K562 (cell line): ENCODE measurements around the gene BIRC6. TPM values are rescaled to one million over a fixed set of nuclear protein-coding genes. Genes with fewer than 3 reads are reported as not detected.

Source experiments
- ATAC-seq: fragments of 200-7000 bp; cut with Tn5 transposase; 3 replicates; pipeline ENCODE4 v1.9.1; 2020; ENCODE audit warnings: moderate library complexity
- BruUV-seq: library from RNA; stranded (reverse); fragments of 400-500 nt; replicated peaks from 2 replicates; lab custom pipeline; 2021; lab: Mats Ljungman, UMichigan
- CTCF ChIA-PET: fragments of 300-600 bp; formaldehyde crosslinking; extraction: SDS; loops from one replicate; lab custom pipeline; 2021; ENCODE audit warnings: low intra/inter-chr PET ratio; lab: Yijun Ruan, JAX
- POLR2A ChIA-PET: fragments of 300-600, 350-650 bp; sonication (Branson Sonifier 250); formaldehyde crosslinking; extraction: SDS; loops from one replicate; lab custom pipeline; 2021; ENCODE audit warnings: antibody characterized with exemption, inconsistent platforms; lab: Yijun Ruan, JAX
- DNase-seq, 4 experiments: peaks; one replicate each; pipeline versions ENCODE4 v3.0.0 to v3.0.0-alpha.2; 2011 to 2018; ENCODE audit warnings: low spot score in 3 of 4, mixed read lengths in 3 of 4; ENCODE audit errors: extremely low read depth in 1 of 4
- FAIRE-seq: peaks from 2 replicates; lab custom pipeline; 2011; peaks lifted over from hg19 to GRCh38; lab: Jason Lieb, UNC
- H2AFZ ChIP-seq: 2 replicates; pipeline ENCODE4 v1.6.0; 2011; ENCODE audit warnings: low read depth, low read length, control low read depth, inconsistent platforms
- H3K27ac ChIP-seq: fragments of 200-600 bp; 3 replicates; pipeline ENCODE4 v1.8.0; 2011; ENCODE audit warnings: low read depth, mild to moderate bottlenecking, control low read depth, inconsistent platforms, low read length, moderate library complexity, mixed read lengths; ENCODE audit errors: extremely low read depth
- H3K27me3 ChIP-seq, 2 experiments: fragments of 300-600 bp in 1 of 2; 2 replicates in 1 of 2; 3 replicates in 1 of 2; pipeline versions ENCODE4 v1.6.0 to v1.8.0; 2011; ENCODE audit warnings: inconsistent platforms in 2 of 2, low read length in 2 of 2, mild to moderate bottlenecking in 1 of 2, mixed read lengths in 1 of 2, moderate library complexity in 1 of 2; ENCODE audit not compliant: control insufficient read depth in 2 of 2, insufficient read depth in 2 of 2
- H3K36me3 ChIP-seq: fragments of 300-600 bp; 3 replicates; pipeline ENCODE4 v1.8.0; 2011; ENCODE audit warnings: mild to moderate bottlenecking, low read length, inconsistent platforms; ENCODE audit not compliant: control insufficient read depth, insufficient read depth
- H3K4me1 ChIP-seq, 2 experiments: fragments of 200-600 bp in 1 of 2; replicated peaks in 1 of 2; 2 replicates in 1 of 2; 3 replicates in 1 of 2; pipeline versions ENCODE4 v1.5.1 to v1.8.0; 2011; ENCODE audit warnings: inconsistent platforms in 2 of 2, low read length in 2 of 2, mild to moderate bottlenecking in 1 of 2, mixed read lengths in 1 of 2, moderate library complexity in 1 of 2; ENCODE audit not compliant: control insufficient read depth in 2 of 2, insufficient read depth in 2 of 2
- H3K4me2 ChIP-seq: 2 replicates; pipeline ENCODE4 v1.6.1; 2011; ENCODE audit warnings: low read length, control low read depth, inconsistent platforms, mixed read lengths; ENCODE audit not compliant: insufficient read depth
- H3K4me3 ChIP-seq: fragments of 200-600 bp; sonication (generic), shearing (Covaris generic); 2 replicates; pipeline ENCODE4 v1.5.1; 2016; ENCODE audit warnings: control low read depth, inconsistent platforms
- H3K79me2 ChIP-seq: fragments of 200-600 bp; 3 replicates; pipeline ENCODE4 v1.8.0; 2011; ENCODE audit warnings: low read length, inconsistent platforms; ENCODE audit not compliant: control insufficient read depth, insufficient read depth
- H3K9ac ChIP-seq, 2 experiments: 2 replicates each; pipeline versions ENCODE4 v1.6.0 to v1.6.1; 2011; ENCODE audit warnings: low read depth in 2 of 2, low read length in 2 of 2, control low read depth in 1 of 2, inconsistent platforms in 1 of 2, mild to moderate bottlenecking in 1 of 2, mixed read lengths in 1 of 2; ENCODE audit not compliant: insufficient read depth in 1 of 2
- H3K9me1 ChIP-seq: one replicate; pipeline ENCODE4 v1.6.0; 2011; ENCODE audit warnings: inconsistent platforms, mild to moderate bottlenecking, low read length, moderate library complexity; ENCODE audit not compliant: control insufficient read depth, insufficient read depth
- H3K9me3 ChIP-seq: replicated peaks from 2 replicates; pipeline ENCODE4 v1.5.1; 2011; ENCODE audit warnings: low read depth, low read length, inconsistent platforms; ENCODE audit not compliant: control insufficient read depth, insufficient read depth
- H4K20me1 ChIP-seq: replicated peaks from 2 replicates; pipeline ENCODE4 v1.6.1; 2011; ENCODE audit warnings: low read length, inconsistent platforms, mixed read lengths; ENCODE audit not compliant: control insufficient read depth, insufficient read depth
- CBX3 ChIP-seq, 2 experiments: IDR thresholded peaks; 1 replicate in 1 of 2; 2 replicates in 1 of 2; pipeline ENCODE4 v1.6.1; 2012; ENCODE audit warnings: inconsistent platforms in 2 of 2, low read length in 2 of 2, borderline replicate concordance in 1 of 2, control low read depth in 1 of 2
- CEBPB ChIP-seq: fragments of 450-650 bp; IDR thresholded peaks from 2 replicates; pipeline ENCODE4 v1.6.1; 2016; ENCODE audit warnings: missing genetic modification characterization, missing compliant biosample characterization
- CTBP1 ChIP-seq: fragments of 450-650 bp; IDR thresholded peaks from 2 replicates; pipeline ENCODE4 v1.6.1; 2016; ENCODE audit warnings: borderline replicate concordance
- DPF2 ChIP-seq: fragments of 450-650 bp; IDR thresholded peaks from 2 replicates; pipeline ENCODE4 v1.6.1; 2016
- ETS2 ChIP-seq: IDR thresholded peaks from 2 replicates; pipeline ENCODE4 v1.6.1; 2016; ENCODE audit warnings: borderline replicate concordance, missing genetic modification characterization, mild to moderate bottlenecking, moderate library complexity, missing compliant biosample characterization; ENCODE audit not compliant: poor library complexity, severe bottlenecking
- HOXB6 ChIP-seq: fragments of 250-450 bp; sonication (Bioruptor Pico); IDR thresholded peaks from 2 replicates; pipeline ENCODE4 v1.5.1; 2022; ENCODE audit warnings: mild to moderate bottlenecking, borderline replicate concordance
- IFI16 ChIP-seq: fragments of 250-450 bp; sonication (Bioruptor Pico); IDR thresholded peaks from 2 replicates; pipeline ENCODE4 v2.1.2; 2022; ENCODE audit warnings: mild to moderate bottlenecking, inconsistent platforms
- KDM5B ChIP-seq: fragments of 200-600 bp; sonication (generic); IDR thresholded peaks from 2 replicates; pipeline ENCODE4 v1.6.1; 2012; ENCODE audit warnings: low read depth, mild to moderate bottlenecking, moderate library complexity, low read length, control low read depth, inconsistent platforms; ENCODE audit not compliant: insufficient replicate concordance
- KLF10 ChIP-seq: fragments of 250-450 bp; sonication (Bioruptor Pico); IDR thresholded peaks from 2 replicates; pipeline ENCODE4 v1.6.1; 2021; ENCODE audit warnings: matching md5 sums
- MAFF ChIP-seq: IDR thresholded peaks from 2 replicates; pipeline ENCODE4 v1.6.1; 2012; ENCODE audit warnings: low read length, improper control_type of control experiment
- MCM7 ChIP-seq, 2 experiments: fragments of 450-650 bp; IDR thresholded peaks; 2 replicates each; pipeline ENCODE4 v1.6.1; 2016 to 2018
- NR1H2 ChIP-seq: sonication (generic); formaldehyde crosslinking; IDR thresholded peaks from 2 replicates; pipeline ENCODE4 v1.4.0; 2020; ENCODE audit warnings: mild to moderate bottlenecking, missing genetic modification reagents
- PHB2 ChIP-seq: fragments of 450-650 bp; IDR thresholded peaks from 2 replicates; pipeline ENCODE4 v1.6.1; 2017; ENCODE audit warnings: low read depth
- PTBP1 ChIP-seq: fragments of 200-400 bp; formaldehyde crosslinking; IDR thresholded peaks from 2 replicates; pipeline ENCODE4 v1.6.1; 2017; ENCODE audit warnings: low read depth, low read length
- RBFOX2 ChIP-seq: fragments of 200-400 bp; formaldehyde crosslinking; IDR thresholded peaks from 2 replicates; pipeline ENCODE4 v1.6.1; 2017; ENCODE audit warnings: low read depth, mild to moderate bottlenecking, low read length, moderate library complexity
- ZNF184 ChIP-seq: sonication (generic); formaldehyde crosslinking; IDR thresholded peaks from 2 replicates; pipeline ENCODE4 v1.5.0; 2020; ENCODE audit warnings: missing genetic modification reagents
- ZSCAN32 ChIP-seq: fragments of 450-650 bp; formaldehyde crosslinking; IDR thresholded peaks from 2 replicates; pipeline ENCODE4 v1.4.0; 2020; ENCODE audit warnings: mild to moderate bottlenecking, moderate library complexity
- WGBS: fragments of 100-300 bp; shearing (Covaris generic); methylation state at CpG from one replicate; pipeline ENCODE4 v1.1.6; 2016; ENCODE audit warnings: low coverage, mixed read lengths; ENCODE audit not compliant: insufficient coverage; ENCODE audit errors: missing lambda C conversion rate; 5-methylcytosine and 5-hydroxymethylcytosine counted together
- in situ Hi-C: fragments of 300-500 bp; cut with MboI; formaldehyde crosslinking; loops from 4 replicates; pipeline ENCODE4 v1.15.0; 2018; ENCODE audit warnings: inconsistent platforms, mixed read lengths
- intact Hi-C: fragments of 100-400 bp; cut with micrococcal nuclease; formaldehyde crosslinking; loops from 2 replicates; pipeline ENCODE4 v1.14.2; 2022
- polyA plus RNA-seq, 8 experiments: library from polyadenylated mRNA; depleted of rRNA in 4 of 8; stranded (reverse) in 5 of 8; unstranded in 3 of 8; fragments of >200 nt; fragmentation: Nextera tagmentation in 2 of 8; fragmentation: Illumina TruSeq in 1 of 8; extraction: Ambion mirVana in 2 of 8; extraction: Trizol in 1 of 8; gene quantifications; 2 replicates each; pipeline versions ENCODE4 v1.2.1 to v1.2.3, GENCODE V29; 2011 to 2014; ENCODE audit warnings: inconsistent platforms in 1 of 8, missing spikeins in 1 of 8
- total RNA-seq, 7 experiments: library from RNA; depleted of rRNA in 6 of 7; stranded (reverse); fragments of >200 nt in 6 of 7; fragmentation: Illumina TruSeq in 2 of 7; extraction: Trizol in 2 of 7; gene quantifications; 2 replicates each; pipeline versions ENCODE4 v1.2.1 to v1.2.3, GENCODE V29; 2011 to 2021; ENCODE audit warnings: low replicate concordance in 1 of 7
- TF ChIP-seq, protein P1 (sequence below): fragments of 200-800 bp; sonication (Bioruptor generic); IDR thresholded peaks from 2 replicates; pipeline ENCODE4 v1.6.1; 2016; ENCODE audit warnings: missing genetic modification characterization, missing compliant biosample characterization

The BIRC6 gene
- total and polyA plus RNA-seq, 9 of the 15 experiments (the other 6 are each of a cell fraction or from before 2014, with no cell fraction given) = 18.8 to 110 (median 49.8) TPM

- 0% methylated on average over 37 of the region's 39 CpGs for WGBS
- peaks cover 11% of the 10 kb centered on the region in 2 experiments; a peak in 3 of 5 replicates for H3K4me1 ChIP-seq
- H3K4me3 ChIP-seq = peak within 1 kb of the TSS; percentile 60
- POLR2A ChIA-PET = interaction anchor here (0.6 to 1.6 kb wide), 7 partner anchors 8 to 824 kb away, joined by 3 to 6 read pairs (median 4); no protein-coding TSS in a partner anchor
- H3K79me2 ChIP-seq = peaks cover 37% of the 10 kb centered on the region
- no peaks in the 10 kb centered on the region for H3K9me1 ChIP-seq
- peaks cover 25% of the 10 kb centered on the region; the same call in 2 of the 3 replicates for H3K36me3 ChIP-seq
- intact Hi-C loops (no loop called here), in situ Hi-C loops (no loop called here)
- no peaks in the 10 kb centered on the region for H3K27me3 ChIP-seq
- CTCF ChIA-PET = no interaction called here
- peak within 1 kb of the TSS; percentile 72 for H3K27ac ChIP-seq
- no peaks in the 10 kb centered on the region for H3K9me3 ChIP-seq
- ATAC-seq = peak; percentile 98
- H2AFZ ChIP-seq = peak within 1 kb of the TSS; percentile 97
- no peaks in the 10 kb centered on the region for H4K20me1 ChIP-seq
- peak; percentile 95 to 98 (median 96) for DNase-seq
- BruUV-seq = TSS peak; percentile 69
- FAIRE-seq = peak; percentile 94
- peak within 1 kb of the TSS; percentile 93 for H3K4me2 ChIP-seq
- peak within 1 kb of the TSS; percentile 72 to 97 for H3K9ac ChIP-seq
- TF ChIP-seq HOXB6 (CRISPR knock-in tag) (no peak), ZSCAN32 (no peak), MCM7 (IDR thresholded peaks at IDR 0.05) (no peak), KLF10 (CRISPR knock-in tag) (no peak), ZNF184 (no peak), CEBPB (tag) (no peak), NR1H2 (CRISPR knock-in tag) (no peak), MAFF (no peak), CBX3 (IDR thresholded peaks at IDR 0.05; ENCODE audit: borderline replicate concordance in 1 of 2, low read length in 2 of 2) (peak in 1 of 2 experiments; percentile 16; a peak in 1 of 3 replicates), DPF2 (peak; percentile 61; the same call in 1 of the 2 replicates), CTBP1 (no peak), KDM5B (peak; percentile 66), RBFOX2 (peak; percentile 77), ETS2 (no peak), IFI16 (CRISPR knock-in tag) (no peak), PHB2 (no peak), PTBP1 (no peak)
- TF ChIP-seq, protein P1, sequence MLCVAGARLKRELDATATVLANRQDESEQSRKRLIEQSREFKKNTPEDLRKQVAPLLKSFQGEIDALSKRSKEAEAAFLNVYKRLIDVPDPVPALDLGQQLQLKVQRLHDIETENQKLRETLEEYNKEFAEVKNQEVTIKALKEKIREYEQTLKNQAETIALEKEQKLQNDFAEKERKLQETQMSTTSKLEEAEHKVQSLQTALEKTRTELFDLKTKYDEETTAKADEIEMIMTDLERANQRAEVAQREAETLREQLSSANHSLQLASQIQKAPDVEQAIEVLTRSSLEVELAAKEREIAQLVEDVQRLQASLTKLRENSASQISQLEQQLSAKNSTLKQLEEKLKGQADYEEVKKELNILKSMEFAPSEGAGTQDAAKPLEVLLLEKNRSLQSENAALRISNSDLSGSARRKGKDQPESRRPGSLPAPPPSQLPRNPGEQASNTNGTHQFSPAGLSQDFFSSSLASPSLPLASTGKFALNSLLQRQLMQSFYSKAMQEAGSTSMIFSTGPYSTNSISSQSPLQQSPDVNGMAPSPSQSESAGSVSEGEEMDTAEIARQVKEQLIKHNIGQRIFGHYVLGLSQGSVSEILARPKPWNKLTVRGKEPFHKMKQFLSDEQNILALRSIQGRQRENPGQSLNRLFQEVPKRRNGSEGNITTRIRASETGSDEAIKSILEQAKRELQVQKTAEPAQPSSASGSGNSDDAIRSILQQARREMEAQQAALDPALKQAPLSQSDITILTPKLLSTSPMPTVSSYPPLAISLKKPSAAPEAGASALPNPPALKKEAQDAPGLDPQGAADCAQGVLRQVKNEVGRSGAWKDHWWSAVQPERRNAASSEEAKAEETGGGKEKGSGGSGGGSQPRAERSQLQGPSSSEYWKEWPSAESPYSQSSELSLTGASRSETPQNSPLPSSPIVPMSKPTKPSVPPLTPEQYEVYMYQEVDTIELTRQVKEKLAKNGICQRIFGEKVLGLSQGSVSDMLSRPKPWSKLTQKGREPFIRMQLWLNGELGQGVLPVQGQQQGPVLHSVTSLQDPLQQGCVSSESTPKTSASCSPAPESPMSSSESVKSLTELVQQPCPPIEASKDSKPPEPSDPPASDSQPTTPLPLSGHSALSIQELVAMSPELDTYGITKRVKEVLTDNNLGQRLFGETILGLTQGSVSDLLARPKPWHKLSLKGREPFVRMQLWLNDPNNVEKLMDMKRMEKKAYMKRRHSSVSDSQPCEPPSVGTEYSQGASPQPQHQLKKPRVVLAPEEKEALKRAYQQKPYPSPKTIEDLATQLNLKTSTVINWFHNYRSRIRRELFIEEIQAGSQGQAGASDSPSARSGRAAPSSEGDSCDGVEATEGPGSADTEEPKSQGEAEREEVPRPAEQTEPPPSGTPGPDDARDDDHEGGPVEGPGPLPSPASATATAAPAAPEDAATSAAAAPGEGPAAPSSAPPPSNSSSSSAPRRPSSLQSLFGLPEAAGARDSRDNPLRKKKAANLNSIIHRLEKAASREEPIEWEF (CRISPR knock-in tag) = no peak
These were observed 271.2 kb downstream of the BIRC6 start, which contains the start of gene TTC27 for GRCh38 chr2:32627814-32628579. TTC27 (plus strand) TSS chr2:32628050; CDS start chr2:32628293, 243 bp downstream.
